Neural cell (in vitro differentiated cells): ENCODE results near the gene MARCHF9.

Experiments used
- CTCF ChIP-seq: fragments of 450-650 bp; IDR thresholded peaks from 2 replicates; pipeline ENCODE4 v1.5.1; 2014; ENCODE audit warnings: antibody characterized with exemption, mild to moderate bottlenecking, moderate library complexity; ENCODE audit not compliant: poor library complexity, severe bottlenecking
- EZH2 ChIP-seq: fragments of 200-600, 300-800 bp; shearing (Covaris generic), sonication (generic); IDR thresholded peaks from 2 replicates; pipeline ENCODE4 v1.6.1; 2014; ENCODE audit warnings: antibody characterized with exemption, low read length, borderline replicate concordance, mild to moderate bottlenecking; ENCODE audit not compliant: insufficient read depth, poor library complexity, severe bottlenecking
- REST ChIP-seq: IDR thresholded peaks from 2 replicates; pipeline ENCODE4 v1.6.1; 2012; ENCODE audit warnings: borderline replicate concordance
- SMC3 ChIP-seq: fragments of 450-650 bp; conservative IDR thresholded peaks from 2 replicates; pipeline ENCODE4 v1.6.1; 2014; ENCODE audit warnings: antibody characterized with exemption, mild to moderate bottlenecking, moderate library complexity; ENCODE audit not compliant: poor library complexity
- TAF1 ChIP-seq: IDR thresholded peaks from 2 replicates; pipeline ENCODE4 v1.6.1; 2012; ENCODE audit warnings: low read depth

GRCh38 chr12:57720606-57721595, 34.0 kb upstream of the MARCHF9 start:
- no peak for TF ChIP-seq CTCF
- no peak for TF ChIP-seq SMC3
- no peak for TF ChIP-seq TAF1
- no peak for TF ChIP-seq EZH2
- TF ChIP-seq REST, result no peak
